ENCODE results near the gene GJB3.

Gene GJB3

DNA sequence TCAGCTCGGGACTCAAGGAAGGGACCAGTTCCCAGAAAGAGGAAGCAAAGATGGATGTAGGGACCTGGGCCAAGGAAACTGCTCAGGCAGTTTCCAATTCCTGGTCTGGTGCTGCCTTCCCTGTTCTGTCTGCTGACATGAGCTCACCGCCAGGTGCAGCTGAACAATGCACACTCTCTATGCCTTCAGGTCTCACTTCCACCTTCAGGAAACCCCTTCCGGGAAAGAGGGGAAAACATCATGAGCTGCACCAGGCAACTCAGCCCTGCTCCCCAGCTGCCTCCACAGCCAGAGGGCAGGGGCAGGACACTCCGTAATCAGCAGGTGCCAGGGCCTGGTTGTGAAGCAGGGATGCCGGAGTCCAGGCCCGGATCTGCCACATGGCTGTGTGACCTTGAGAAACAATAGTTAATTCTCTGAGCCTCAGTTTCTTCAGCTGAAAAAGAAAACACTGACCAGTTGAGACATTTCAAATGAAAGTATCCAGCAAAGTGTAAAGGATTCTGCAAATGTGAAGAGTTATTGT is 50.8 kb downstream of the GJB3 start:
- Histone ChIP-seq H3K14ac (ENCODE audit: low read length in 2 of 2) (no peak overlapping the region), H3K9me3 (ENCODE audit: control insufficient read depth, low read length) (no peaks in the 10 kb centered on the region), H3K9ac (ENCODE audit: low read length) (no peak overlapping the region), H3K4ac (ENCODE audit: low read depth in 1 of 2, low read length in 2 of 2) (no peak overlapping the region), H4K91ac (ENCODE audit: low read length) (no peak overlapping the region), H3K18ac (ENCODE audit: low read depth in 1 of 2, low read length in 2 of 2) (no peak overlapping the region), H2BK12ac (ENCODE audit: low read length in 2 of 2) (no peak overlapping the region), H3K4me2 (ENCODE audit: low read length, poor library complexity, severe bottlenecking) (no peak overlapping the region), H4K8ac (ENCODE audit: low read length) (no peak overlapping the region), H3K36me3 (ENCODE audit: control insufficient read depth in 1 of 2, insufficient read depth in 2 of 2, low read depth in 1 of 2, low read length in 2 of 2) (peaks cover 0 to 4% of the 10 kb centered on the region in 2 experiments), H3K27ac (ENCODE audit: low read length, poor library complexity, severe bottlenecking) (no peak overlapping the region), H3K23ac (ENCODE audit: low read length in 2 of 2) (no peak overlapping the region), H2AFZ (ENCODE audit: low read depth, low read length) (no peak overlapping the region), H2BK120ac (ENCODE audit: low read depth, low read length) (no peak overlapping the region), H2AK5ac (ENCODE audit: low read length, severe bottlenecking) (no peak overlapping the region), H3K79me1 (replicated peaks; ENCODE audit: low read length, poor library complexity, severe bottlenecking) (no peaks in the 10 kb centered on the region), H2BK15ac (ENCODE audit: low read depth, poor library complexity, severe bottlenecking) (no peak overlapping the region), H2BK5ac (ENCODE audit: low read depth, low read length, poor library complexity, severe bottlenecking) (no peak overlapping the region), H3K27me3 (ENCODE audit: control insufficient read depth in 1 of 2, insufficient read depth in 1 of 2, low read length in 2 of 2) (peaks cover 0 to 10% of the 10 kb centered on the region in 2 experiments), H3K4me1 (ENCODE audit: control insufficient read depth, insufficient read depth, low read depth, low read length) (peaks cover 5% of the 10 kb centered on the region), H3K4me3 (ENCODE audit: insufficient read depth in 1 of 2, low read depth in 1 of 2, low read length in 2 of 2) (no peak overlapping the region)
- whole genome bisulfite sequencing, result 80% methylated on average over 6 of the region's 6 CpGs
- no peak for DNase-seq

DNA sequence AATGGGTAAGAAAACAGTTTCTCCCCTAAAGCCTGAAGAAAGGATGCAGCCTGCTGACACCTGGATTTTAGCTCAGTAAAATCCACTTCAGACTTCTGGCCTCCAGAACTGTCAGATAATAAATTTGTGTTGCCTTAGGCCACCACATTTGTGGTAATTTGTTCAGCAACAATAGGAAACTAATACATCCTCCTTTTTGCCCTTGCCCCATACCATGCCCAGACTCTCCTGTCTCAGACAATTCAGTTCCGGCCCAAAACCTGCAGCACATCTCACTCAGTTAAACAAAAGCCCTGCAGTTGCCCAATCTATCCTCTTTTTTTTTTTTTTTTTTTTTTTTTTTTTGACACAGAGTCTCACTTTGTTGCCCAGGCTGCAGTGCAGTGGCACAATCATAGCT is 52.7 kb downstream of the GJB3 start:
- Histone ChIP-seq H2BK120ac (ENCODE audit: low read depth, low read length) (no peak overlapping the region), H2BK15ac (ENCODE audit: low read depth, poor library complexity, severe bottlenecking) (no peak overlapping the region), H3K4ac (ENCODE audit: low read depth in 1 of 2, low read length in 2 of 2) (no peak overlapping the region), H2AFZ (ENCODE audit: low read depth, low read length) (no peak overlapping the region), H3K23ac (ENCODE audit: low read length in 2 of 2) (no peak overlapping the region), H3K4me1 (ENCODE audit: control insufficient read depth, insufficient read depth, low read depth, low read length) (peaks cover 8% of the 10 kb centered on the region), H3K9me3 (ENCODE audit: control insufficient read depth, low read length) (no peaks in the 10 kb centered on the region), H4K91ac (ENCODE audit: low read length) (no peak overlapping the region), H3K4me2 (ENCODE audit: low read length, poor library complexity, severe bottlenecking) (no peak overlapping the region), H3K27ac (ENCODE audit: low read length, poor library complexity, severe bottlenecking) (no peak overlapping the region), H3K27me3 (ENCODE audit: control insufficient read depth in 1 of 2, insufficient read depth in 1 of 2, low read length in 2 of 2) (no peaks in the 10 kb centered on the region), H3K18ac (ENCODE audit: low read depth in 1 of 2, low read length in 2 of 2) (no peak overlapping the region), H2BK5ac (ENCODE audit: low read depth, low read length, poor library complexity, severe bottlenecking) (no peak overlapping the region), H4K8ac (ENCODE audit: low read length) (no peak overlapping the region), H2BK12ac (ENCODE audit: low read length in 2 of 2) (no peak overlapping the region), H3K14ac (ENCODE audit: low read length in 2 of 2) (no peak overlapping the region), H3K4me3 (ENCODE audit: insufficient read depth in 1 of 2, low read depth in 1 of 2, low read length in 2 of 2) (no peak overlapping the region), H3K36me3 (ENCODE audit: control insufficient read depth in 1 of 2, insufficient read depth in 2 of 2, low read depth in 1 of 2, low read length in 2 of 2) (peaks cover 0 to 4% of the 10 kb centered on the region in 2 experiments), H3K79me1 (replicated peaks; ENCODE audit: low read length, poor library complexity, severe bottlenecking) (no peaks in the 10 kb centered on the region), H3K9ac (ENCODE audit: low read length) (no peak overlapping the region), H2AK5ac (ENCODE audit: low read length, severe bottlenecking) (no peak overlapping the region)
- WGBS, result 95% methylated on average over 1 of the region's 1 CpG
- DNase-seq, result no peak

Data from mesenchymal stem cell (in vitro differentiated cells and primary cell).